ENCODE results near the gene ATP5F1B.
A peak's percentile ranks its signal among the peaks of the same experiment; 100 is the strongest.
"Not testable (repeated sequence)": the region's sequence is repeated elsewhere in the genome, so short reads cannot be mapped to it uniquely, and the experiment has no call there.

ATP5F1B gene

DNA sequence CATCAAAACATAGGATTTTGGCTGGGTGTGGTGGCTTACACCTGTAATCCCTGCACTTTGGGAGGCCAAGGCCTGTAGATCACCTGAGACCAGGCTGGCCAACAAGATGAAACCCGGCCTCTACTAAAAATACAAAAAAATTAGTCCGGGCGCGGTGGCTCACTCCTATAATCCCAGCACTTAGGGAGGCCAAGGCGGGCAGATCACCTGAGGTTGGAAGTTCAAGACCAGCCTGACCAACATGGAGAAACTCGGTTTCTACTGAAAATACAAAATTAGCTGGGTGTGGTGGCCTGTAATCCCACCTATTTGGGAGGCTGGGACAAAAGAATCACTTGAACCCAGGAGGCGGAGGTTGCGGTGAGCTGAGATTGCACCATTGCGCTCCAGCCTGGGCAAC, 2.2 kb upstream of the ATP5F1B start:
- not testable (repeated sequence) for DNase-seq (ENCODE audit: low spot score)

DNA sequence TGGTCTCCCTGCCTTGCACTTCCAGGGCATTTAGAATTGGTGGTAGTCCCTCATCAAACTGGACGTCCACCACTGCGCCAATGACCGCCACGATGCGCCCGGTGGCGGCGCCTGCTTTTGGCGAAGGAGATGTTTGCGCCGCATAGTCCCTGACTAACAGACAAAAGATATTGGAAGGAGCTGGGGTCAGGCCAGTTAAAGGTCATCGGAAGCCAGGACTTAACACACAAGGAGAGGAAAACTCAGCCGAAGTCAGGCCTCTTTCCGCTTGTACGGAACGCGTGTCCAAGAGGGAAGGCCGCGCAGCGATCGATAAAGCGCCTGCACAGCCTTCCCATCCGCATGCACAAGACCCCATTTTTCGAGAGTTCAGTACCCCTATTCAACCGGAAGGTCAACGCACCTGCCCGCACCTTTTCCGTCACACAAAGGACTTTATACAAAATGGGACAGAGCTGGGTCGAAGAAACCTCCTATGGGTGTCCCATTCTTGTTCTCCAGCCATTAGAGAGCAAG, 525 bp downstream of the ATP5F1B start:
- no peak for DNase-seq (ENCODE audit: low spot score)

DNA sequence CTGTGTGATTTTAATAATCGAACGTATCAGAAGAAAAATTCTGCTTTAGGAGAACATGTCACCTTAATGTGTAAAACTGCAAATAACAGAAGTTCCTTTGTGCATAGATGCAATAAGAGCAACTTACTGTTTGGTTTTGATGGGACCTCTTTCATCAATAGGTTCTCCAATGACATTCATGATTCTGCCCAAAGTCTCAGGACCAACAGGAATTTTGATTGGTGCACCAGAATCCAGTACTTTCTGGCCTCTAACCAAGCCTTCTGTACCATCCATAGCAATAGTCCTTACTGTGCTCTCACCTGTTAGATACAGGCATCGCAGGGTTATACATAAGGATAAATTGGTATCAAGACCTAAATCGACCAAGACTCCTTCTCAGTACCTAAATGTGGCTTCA, 1.1 kb downstream of the ATP5F1B start:
- DNase-seq (ENCODE audit: low spot score) = no peak

DNA sequence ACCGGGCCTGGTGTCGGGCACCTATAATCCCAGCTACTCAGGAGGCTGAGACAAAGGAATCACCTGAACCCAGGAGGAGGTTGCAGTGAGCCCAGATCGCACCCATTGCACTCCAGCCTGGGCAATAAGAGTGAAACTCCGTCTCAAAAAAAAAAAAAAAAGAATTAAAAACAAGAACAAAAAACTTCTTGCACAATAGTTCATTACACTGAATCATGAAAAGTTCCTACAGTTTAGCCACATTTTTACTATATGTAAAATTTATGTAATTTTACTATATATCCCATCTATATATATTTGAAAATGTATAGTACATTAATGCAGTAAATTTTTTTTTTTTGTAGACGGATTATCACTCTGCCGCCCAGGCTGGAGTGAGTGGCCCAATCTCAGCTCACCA, 4.6 kb downstream of the ATP5F1B start:
- DNase-seq (ENCODE audit: low spot score) = no peak

DNA sequence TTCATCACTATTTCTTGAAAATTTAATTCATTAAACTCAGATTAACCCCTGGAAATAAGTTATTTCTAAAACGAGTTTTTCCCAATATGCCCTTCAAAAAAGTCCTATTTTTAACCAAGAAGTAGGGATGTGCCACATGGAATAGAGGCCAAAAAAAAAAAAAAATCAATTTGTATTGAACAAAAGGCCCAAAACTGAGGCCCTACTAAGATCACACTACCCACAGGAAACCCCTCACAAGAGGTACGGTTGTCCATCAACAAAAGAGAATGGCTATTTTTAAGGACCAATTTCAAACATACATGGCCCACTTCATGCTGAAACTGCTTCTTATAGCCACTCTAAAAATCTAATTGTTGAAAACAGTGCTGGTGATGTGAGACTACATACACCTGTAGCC, 8.2 kb downstream of the ATP5F1B start:
- no peak for DNase-seq (ENCODE audit: low spot score)

DNA sequence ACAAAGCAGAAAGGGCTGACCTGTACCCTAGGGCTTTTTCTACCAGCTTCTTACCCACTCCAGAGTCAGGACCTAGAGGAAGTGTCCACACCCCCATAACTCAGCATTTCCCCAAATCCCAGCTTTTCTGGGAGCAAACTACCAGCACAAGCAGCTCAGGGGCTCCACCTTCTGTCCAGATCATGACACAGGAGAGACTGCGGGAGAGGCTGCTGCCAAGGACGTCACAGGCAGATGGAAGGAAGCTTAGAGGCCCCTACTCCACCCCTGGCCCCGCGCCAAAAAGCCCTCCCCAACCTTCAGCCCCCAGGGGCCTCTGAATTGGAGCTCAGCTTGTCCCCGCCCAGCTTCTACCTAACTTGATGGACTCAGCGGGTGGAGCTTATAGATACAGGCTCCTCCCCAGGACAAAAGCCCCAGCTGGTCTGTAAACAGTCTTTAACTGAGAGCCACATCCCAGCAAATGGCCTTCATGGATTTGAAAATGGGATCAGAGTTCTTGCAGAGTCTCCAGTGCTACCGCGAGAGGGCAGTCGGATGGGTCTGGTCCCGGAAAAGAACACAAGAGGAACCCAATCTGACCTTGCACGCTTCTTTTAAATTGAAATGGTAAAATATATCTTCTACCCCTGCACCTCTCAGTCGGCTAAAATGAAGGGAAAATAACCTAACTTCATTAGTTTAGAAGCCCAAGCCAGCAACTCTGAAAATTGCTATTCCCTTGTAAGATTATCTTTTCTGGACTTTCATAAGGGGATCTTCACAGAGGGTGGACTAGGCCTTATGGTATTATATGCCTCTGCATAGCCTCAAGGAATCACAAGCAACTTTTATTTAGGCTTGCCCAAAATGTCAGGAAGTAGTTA, 8.9 kb downstream of the ATP5F1B start:
- DNase-seq (ENCODE audit: low spot score) = peak; percentile 97

DNA sequence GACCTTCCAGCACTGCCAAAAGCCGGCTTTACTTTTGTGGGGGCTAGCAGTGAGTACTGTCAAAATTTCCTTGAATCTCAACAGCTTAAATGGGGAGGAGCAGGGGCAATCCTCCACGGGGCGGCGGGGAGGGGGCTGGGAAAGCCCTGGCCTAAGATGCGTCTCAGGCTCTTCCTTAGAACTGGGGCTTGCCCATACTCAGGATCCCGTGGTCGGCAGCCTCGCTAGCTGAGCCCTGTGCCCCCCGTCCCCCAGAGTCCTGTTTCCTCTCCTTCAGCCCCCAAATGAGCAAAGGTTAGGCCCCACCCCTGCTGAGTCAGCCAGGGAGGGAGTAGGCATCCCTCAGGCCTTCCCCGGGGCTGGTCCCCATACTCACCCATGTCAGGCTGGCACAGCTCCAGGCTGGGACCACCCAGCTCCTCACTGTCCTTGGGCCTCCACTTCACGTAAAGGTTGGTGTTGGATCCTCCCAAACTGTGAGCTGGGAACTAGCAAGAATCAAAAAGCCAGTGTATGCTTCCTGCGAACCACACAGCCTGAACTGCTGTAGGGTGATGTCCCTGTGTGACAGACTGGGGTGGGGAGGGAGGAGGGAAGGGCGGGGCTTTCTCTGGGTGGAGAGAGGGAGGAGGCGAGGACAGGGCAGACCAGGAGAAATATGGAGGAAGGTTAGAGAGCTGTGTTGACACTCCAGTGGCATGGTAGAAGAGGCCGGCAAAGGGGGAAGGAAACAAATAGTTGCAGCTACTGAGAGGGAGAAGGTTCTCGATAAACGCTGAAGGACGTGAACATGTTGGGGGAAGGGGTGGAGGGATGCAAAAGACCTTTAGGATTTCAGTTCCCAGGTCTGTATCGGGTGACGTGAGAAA, 9.7 kb downstream of the ATP5F1B start:
- peak; percentile 97 for DNase-seq (ENCODE audit: low spot score)

DNA sequence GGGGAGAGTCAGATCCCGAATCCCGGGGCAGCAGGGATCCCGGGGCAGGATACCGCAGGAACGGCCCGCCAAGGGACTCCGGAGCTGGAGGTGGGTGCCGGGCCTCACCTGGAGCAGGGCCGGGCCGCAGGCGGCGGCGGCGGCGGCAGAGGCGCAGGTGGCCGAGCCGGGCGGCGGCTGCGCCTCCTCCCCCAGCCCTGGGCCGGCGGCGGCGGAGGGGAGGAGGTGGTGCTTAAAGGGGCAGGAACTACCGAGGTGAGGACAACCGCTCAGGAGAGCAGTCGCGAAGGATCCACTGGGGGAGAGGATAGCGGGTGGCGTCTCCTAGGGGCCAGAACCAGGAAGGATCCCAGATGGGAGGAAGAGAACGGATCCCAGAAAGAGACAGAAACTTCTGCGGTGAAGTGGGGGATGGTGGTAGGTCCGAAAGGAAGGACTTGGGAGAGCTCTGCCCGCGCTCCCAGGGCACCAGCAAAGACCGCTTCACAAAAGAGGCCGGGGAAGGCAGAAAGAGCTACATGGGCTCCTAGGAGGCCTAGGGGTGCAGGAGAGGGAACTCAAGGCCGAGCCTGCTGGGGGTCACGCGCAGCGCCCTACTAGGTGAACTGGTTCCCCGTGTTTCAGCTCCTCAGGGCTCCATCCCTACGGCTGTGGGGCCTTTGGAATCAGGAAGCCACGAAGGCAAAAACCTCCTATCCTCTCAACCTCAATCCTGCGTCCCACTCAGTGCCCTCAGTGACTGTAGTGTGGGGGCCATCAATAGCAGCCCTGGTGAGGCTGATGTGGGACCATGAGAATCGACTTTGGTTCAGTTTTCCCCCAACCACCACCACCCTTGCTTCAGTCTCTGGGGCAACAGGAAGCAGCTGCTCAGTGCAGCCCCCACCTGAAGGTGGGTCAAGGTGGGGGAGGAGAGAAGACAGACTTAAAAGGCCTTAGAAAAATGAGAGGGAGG, 10.7 kb downstream of the ATP5F1B start:
- DNase-seq (ENCODE audit: low spot score) = peak; percentile 88

DNA sequence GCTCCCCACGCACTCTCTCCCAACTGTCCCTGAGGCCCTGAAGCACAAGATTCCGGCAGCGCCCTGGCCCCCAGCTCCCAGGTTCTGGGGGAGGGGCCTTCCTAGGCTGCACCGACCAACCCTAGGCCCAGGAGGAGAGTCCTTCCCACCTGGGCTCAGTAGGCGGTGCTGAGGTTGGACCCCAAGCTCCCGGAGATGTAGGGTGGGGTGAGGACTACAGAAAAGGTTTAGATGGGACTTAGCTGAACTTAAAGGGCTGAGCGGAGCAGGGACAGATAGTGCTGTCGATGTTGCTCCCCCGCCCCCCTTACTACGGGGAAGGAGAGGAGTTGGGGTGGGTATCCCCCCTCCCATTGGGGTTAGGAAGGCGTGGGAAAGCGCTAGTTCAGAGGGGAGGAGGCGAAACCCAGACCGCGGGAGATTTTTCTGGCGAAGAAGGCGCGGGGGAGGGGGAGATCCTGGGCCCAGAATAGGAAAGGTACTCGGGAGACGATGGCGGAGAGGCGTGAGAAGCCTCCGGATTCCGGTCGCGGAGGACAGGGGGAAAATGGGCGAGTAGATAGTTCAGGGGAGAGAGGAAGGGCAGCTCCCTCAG, 11.4 kb downstream of the ATP5F1B start:
- DNase-seq (ENCODE audit: low spot score) = peak; percentile 84

DNA sequence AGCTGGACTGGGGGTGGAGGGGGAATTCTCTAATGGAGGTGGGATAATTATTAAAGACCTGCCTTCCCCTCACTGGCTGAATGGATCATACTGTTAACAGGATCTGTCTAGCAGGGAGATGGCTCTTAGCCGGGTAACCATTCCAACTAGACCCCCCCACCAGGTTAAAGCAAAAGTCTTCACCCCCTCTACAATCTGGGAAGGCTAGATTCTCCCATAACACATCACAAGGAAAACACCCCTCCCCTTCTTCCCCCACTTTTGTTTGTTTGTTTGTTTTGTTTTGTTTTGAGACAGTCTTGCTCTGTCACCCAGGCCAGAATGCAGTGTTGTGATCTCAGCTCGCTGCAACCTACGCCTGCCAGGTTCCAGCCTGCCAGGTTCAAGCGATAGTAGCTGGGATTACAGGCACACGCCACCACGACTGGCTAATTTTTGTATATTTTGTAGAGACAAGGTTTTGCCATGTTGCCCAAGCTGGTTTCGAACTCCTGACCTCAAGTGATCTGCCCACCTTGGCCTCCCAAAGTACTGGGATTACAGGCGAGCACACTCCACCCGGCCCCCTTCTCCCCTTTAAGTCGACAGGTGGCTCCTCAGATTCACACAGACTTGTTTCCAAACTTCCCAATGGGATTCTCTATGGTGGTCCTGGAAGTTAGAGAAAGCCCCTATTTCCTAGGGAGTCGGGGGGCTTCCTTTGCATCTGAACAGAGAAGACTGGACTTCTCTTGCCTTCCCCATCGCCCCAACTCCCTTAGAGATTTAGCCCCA, 12.1 kb downstream of the ATP5F1B start:
- no peak for DNase-seq (ENCODE audit: low spot score)

DNA sequence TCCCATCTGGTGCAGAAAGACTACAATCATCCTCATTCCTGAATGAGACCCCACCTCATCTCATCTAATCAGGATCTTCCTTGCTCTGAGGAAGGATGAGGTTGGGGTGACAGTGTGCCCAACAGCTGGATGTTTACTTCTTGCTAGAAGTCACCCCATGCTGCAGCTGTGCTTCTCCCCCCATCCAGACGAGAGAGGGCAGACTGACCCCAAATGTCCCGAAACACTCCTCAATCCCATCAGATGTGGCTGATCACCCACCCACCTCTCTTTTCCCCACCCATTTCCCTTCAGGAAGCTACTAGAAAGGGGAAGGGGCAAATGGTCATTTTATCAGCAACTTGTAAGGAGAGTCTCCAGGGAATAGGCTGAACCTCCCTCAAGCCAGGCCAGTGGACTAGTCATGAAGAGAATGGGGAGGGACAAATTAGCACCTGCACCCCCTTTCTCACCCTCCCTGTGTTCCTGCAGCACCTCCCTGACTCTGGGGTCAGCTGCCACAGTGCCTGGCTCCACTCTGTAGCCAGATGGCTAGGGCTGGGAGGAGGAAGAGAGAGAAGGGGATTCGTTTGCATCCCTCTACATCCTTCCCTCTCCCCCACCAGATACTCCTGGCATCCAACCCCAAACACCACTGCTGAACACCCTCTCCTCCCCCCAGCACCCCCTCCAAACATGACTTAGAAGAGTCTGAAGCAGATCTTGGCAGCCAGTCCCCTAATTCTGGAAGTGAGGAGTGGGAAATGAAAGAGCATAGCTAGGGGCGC, 12.9 kb downstream of the ATP5F1B start:
- no peak for DNase-seq (ENCODE audit: low spot score)

DNA sequence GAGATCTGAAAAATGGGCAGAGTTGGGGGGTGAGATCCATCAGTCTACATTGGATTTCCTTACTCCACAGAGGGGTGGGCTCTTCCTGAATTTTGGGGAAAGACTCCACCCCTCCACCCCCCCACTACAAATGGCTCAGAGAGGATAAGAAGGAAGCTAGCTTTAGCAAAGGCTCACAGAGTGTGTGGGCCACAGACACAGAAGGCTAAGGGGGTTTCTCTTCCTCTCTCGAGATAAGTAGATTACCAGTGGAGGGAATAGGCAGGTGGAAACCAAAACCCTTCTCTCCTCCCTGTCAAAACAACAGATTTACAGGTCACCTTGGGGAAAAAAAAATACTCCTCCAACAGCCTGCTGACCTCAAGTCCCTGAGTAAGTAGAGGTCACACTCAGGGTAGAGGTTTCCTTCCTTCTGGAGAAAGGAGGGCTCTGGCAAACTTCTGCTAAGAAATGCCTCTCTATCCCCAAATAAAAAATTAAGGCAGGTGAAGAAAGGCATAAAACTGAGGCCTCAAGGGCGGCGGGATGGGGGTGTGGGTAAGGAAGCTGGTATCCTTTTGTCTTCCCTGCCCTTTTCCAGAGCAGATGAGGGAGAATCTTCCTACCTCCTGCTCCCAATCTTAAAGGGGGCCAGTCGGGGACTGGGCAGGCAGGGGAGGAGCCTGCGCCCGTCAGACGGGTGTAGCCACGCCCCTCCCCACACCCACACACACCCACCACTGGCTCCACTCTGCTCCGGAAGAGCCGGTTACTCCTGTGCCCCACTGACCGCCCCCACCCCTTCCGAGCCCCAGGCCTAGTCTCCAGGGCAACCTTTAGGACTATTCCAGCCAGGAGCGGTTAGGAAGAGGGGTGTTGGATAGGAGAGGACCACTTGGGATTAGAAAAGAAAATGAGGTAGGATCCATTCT, 13.7 kb downstream of the ATP5F1B start:
- DNase-seq (ENCODE audit: low spot score) = peak; percentile 42

DNA sequence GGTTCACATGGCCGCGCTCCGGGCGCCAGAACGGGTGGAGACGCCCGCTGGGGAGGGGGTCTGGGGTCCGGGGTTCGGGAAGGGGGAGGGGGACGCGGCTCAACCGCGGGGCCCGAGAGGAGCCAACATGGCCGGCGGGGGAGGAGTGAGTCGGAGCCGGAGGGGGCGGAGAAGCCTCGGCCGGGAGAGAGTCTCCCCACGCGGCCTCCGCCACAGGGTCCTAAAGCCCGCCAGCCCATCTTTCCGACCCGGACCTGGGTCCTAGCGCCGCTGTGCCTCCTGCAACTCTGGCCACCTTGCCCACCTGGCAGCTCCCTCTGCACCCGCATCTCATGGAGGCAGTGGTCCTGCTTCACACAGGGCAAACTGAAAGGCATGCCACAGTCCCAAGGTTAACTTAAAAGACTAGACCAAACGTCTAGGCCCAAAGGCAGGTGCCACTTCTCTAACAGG, 15.6 kb downstream of the ATP5F1B start, which contains the start of gene BAZ2A:
Gene BAZ2A, minus strand, starts transcription at position 147 of the 453 bp plus-strand sequence. CDS start 12,796 bp downstream, outside the sequence.
- DNase-seq (ENCODE audit: low spot score) = peak; percentile 98

DNA sequence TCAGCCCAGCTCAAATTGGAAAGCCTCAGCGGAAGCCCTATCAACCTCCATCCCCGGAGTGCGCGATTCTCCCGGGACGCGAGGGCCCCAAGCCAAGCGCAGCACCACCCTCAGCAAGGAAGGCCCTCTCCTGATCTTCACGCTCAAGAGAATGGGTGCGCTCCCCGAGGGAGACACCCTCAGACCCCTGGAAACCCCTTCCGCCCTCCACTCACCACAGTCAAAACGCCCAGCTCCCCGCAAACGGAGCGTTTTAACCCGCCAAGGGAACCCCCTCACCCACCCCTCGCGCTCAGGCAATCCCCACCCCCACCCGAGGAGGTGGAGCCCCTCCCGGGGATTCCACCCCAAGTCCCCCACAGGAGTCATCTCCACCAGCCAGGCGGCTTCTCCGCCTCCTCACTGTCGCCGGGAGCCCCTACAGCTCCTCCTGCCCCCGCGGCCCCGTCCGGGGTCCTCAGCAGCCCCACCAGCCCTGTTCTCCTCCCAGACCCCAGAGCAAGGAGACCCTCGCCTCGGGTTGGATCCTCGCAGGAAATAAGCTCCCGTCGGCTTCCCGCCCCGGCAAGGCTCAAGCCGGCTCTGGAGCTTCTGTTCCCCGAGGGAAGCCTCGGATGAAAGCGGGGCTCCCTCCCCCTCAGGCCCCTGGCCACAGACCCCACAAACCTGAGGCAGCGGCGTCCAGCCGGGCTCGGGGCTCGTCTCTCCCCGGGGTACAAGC, 16.2 kb downstream of the ATP5F1B start:
- peak; percentile 57 for DNase-seq (ENCODE audit: low spot score)

DNA sequence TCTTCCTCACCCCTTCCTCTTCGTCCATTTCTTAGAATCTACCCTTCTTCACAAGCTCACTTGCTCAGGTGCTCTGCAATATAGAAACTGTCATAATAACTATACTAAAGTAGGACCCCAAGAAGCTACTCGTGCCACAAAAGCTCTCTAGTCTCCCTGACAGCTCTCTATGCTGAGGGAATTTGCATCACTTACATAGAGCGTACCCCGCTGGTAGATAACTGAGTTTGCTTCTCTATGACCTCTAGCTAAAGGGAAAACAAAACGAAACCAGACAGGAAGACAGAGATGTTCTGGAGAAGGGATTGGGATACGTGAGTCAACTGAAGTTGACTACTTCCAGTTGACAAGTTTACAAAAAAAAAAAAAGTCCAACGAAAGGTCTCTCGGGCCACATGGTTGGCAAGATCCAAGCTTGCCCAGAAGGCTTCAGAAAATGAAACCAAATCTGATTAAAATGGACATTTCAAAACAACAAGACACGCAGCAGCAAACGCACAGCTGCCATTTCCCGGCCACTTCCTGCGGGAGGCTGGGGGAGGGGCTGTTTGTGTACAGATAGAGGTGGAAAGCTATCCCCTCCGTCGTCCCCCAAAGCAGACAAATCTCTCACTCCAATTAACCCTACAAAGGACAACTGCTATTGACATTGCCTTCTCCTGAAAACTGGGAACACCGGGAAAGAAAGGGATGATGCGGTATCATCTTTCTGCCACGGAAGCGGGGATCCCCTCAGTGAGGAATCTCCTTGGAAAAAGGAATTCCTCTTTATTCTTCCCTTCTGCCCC, 16.9 kb downstream of the ATP5F1B start:
- DNase-seq (ENCODE audit: low spot score) = peak; percentile 51

DNA sequence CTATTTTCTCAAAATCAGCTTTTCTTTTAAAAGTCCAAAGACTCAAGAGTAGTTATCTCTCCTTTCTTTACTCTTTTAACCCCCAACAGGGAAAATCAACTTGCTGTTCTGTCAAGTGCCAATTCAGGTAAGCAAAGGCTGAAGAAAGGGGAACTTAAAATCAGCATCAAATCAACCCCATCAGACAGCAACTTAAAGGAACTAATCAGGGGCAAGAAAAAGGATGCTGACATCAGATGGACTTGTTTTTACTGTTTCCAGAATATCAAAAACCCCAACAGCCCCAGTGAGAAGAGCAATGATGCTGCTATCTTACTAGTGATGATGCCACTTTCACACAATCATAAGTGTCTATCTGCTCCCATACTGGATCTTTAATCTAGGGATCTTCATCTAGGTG, 19.1 kb downstream of the ATP5F1B start:
- no peak for DNase-seq (ENCODE audit: low spot score)

DNA sequence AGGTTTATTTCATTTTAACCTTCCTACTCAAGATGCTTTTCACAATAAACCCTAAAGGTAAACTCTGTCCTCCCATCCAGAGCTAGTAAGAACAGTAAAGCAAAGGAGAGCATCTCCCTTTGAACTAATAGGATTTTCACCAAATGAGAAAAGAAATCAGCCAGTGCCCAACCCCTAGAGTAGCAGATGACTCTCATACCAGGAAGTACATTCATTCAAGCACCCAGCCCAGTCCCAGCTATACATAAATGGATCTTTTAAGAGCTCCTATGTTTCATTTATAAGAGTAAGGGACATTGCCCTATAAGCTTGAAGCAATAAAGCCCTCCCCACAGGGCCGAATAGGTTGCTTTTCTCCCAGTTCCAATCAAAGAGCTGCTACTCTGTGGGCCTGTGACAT, 23.2 kb downstream of the ATP5F1B start:
- no peak for DNase-seq (ENCODE audit: low spot score)
